SHP77 (cell line): ENCODE data around the gene PKLR.
A peak's percentile ranks its signal among the peaks of the same experiment; 100 is the strongest.
"Not testable (repeated sequence)": the region's sequence is repeated elsewhere in the genome, so short reads cannot be mapped to it uniquely, and the experiment has no call there.

ENCODE experiments used
- DNase-seq, 2 experiments: peaks; one replicate each; lab custom pipeline; 2025; lab: John Stamatoyannopoulos, UW

The PKLR gene

DNA sequence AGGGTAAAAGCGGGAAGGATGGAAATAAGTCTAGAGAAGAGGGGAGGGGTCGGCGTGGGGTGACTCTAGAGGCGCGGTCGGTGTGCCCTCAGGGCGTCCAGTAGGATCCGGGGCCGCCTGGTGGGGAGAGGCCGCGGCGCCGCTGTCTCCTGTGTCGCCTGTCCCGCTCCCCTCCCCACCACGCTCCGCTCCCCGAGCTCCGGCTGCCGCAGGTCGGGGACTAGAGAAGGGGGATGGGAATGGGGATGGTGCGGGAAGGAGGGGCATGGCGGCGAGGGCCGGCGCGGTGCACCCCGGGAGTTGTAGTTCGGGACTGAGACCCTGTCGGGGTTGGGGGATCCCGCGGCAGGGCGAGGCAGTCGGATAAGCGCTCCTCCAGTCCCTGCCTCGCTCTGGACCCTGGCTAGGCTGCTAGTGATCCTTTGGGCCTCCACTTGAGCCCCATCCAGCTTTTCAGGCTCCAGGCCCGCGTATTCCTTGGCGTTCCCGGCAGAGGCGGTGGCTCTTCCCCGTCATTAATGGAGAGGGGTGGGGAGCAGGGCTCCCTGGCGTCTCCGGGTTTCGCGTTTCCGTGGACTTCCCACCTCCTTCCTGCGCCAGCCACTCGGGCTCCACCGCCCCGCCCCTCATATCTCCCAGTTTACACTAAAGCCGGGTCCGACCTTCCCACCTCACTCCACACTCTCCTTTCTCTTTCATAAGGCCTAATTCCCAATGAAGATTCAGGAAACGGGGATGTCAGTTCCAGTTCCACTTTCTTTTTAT lies 45.8 kb downstream of the PKLR start, which contains the start of gene ENTREP3:
TSS of gene ENTREP3 (minus strand) at position 241 of the 765 bp plus-strand sequence. CDS start 606 bp downstream, outside the sequence.
- peak; percentile 91 to 96 for DNase-seq

DNA sequence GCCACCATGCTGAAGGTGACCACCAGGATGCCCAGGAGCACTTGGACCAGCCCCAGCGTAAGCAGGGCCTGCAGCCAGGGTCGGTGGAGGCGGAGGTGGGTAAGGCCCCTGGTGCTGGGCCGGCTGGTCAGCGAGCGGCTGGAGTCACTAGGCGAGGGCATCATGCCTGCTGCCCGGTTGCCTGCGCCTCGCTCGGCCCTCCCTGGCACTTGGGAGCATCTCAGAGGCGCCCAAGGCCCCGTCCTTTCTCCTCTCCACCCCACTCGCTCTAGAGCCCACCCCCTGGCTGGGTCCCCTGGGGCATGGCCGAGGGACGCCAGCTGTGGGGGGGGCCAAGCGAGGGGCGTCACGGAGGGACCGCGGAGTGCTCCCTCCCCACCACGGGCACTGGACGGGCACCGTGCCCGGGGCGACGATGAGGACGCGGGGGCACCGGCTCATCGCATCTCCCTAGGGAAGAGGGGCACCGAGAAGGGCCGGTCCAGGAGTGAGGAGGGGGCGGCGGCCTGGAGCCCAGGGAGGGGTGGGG lies 46.5 kb downstream of the PKLR start:
- peak in 1 of 2 experiments; percentile 42 for DNase-seq

DNA sequence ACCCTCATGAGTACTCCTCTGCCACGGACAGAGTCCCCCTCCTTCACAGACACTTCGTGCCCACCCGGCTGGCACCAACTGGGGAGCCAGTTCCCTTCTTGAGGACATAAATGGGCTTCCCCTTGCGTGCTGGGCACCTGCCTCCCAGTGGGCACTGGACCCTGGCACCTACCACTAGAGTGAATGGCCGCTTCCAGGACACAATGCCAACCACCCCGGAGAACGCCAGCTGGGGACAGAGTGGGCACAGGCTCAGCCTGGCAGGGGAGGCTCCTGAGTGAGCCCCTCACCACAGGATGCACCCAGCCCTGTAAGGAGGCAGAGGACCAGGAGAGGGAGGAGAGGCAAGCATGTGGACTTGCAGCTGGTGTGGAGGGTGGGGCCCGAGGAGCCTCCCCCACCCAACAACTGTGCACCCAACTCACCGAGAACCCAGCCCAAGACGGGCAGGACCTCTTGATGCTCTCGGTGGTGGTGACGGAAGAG lies 47.0 kb downstream of the PKLR start:
- no peak for DNase-seq

DNA sequence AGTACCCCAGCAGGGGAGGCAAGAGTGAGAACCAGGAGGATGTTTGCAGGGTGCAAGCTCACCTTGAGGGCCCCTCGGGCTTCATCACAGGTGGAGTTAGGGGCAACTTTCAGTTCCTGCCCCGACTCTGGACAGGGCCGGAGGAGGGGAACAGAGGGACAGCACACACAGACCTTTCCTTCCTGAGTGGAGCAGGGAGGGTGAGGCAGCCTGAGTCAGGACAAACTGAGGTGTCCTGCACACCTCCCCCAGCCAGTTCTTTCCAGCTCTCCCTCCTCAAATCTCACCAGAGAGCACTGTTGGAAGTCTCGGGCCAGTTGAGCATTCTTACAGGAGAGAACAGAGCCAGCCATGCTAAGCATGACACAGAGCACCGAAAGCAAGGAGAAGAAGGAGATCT lies 47.4 kb downstream of the PKLR start:
- no peak for DNase-seq

DNA sequence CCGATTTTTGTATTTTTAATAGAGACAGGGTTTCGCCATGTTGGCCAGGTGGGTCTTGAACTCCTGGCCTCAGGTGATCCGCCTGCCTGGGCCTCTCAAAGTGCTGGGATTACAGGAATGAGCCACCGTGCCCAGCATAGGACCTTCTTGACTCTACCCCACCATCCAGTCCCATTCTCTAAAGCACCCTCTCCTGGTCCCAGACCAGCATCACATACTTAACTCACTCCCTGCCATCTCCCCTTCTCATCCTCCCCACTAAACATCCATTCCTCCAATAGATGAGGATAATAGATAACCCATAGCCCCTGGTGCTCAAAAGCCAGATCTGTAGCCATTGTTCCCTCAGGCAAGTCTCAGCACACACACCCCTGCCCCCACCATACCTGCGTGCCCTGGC lies 48.0 kb downstream of the PKLR start:
- peak in 1 of 2 experiments; percentile 16 for DNase-seq

DNA sequence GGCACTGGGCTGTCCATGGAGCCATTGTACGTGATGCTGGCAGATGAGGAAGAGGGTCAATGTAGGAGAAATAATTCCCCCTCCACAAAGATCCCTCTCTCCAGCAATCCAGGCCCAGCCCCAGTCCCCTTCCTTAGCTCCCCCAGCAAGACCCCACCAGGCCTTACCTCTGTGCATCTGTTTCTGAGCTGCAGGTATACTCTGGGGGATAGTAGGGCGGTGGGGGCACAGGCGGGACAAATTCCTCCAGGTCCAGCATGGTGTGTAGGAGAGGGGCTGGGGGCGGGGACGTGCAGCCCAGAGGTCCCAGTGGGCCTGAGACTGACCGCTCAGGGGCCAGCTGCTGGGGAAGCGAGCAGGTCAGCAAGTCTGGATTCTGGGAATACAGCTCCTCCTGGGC lies 49.7 kb downstream of the PKLR start:
- no peak for DNase-seq

DNA sequence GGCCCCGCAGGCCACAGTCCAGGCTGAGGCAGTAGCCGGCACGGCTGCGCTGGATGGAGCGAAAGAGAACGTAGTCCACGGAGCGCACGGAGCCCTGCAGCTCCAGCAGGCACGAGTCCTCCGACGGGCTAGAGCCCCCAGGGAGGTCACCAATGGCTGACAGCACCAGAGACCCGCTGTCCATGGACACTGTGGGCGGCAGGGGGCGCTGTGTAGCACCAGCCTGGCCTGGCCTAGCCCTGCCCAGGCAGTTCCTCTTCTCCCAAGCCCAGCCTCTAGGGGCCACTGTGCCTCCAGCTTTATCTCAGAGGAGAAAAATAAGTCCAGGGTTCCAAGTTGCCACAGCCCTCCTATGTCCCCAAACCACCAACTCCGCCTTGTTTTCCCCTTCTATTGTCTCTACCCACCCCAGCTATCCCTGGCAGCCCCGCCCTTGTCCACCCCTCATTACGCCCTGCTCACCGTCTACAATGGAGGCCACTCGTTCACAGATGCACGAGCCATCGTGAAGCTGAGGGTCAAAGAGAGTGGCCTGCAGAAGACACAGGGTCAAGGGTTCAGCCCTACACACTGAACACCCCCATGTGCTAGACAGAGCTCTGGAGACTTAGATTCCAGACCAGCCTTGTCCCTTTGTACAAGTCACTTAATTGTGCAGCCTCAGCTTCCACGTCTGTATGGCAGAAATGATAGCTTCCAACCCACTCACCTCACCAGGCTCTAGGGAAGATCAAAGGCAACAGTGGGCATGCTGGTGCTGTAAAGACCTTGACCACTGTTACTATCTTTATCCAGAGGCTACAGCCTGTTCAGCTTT lies 50.4 kb downstream of the PKLR start:
- DNase-seq: peak; percentile 97 to 98

DNA sequence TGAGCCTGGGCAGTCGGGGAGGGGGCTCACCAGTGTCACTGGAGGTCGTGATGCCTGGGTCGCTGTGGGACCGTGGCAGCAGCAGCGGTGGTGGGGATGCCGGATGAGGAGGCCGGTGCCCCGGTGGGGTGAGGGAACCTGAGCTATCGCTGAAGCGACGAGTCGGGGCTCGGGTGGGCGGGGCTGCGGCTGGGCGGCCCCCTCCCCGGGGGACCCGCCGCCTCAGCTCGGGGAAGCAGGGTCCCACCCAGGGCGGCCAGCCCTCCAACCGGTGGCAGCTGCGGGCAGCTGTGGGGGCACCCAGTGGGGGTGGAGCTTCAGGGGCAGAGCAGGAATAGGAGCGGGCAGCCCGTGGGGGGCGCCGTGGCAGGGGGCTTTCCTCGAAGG lies 51.0 kb downstream of the PKLR start:
- DNase-seq: no peak

DNA sequence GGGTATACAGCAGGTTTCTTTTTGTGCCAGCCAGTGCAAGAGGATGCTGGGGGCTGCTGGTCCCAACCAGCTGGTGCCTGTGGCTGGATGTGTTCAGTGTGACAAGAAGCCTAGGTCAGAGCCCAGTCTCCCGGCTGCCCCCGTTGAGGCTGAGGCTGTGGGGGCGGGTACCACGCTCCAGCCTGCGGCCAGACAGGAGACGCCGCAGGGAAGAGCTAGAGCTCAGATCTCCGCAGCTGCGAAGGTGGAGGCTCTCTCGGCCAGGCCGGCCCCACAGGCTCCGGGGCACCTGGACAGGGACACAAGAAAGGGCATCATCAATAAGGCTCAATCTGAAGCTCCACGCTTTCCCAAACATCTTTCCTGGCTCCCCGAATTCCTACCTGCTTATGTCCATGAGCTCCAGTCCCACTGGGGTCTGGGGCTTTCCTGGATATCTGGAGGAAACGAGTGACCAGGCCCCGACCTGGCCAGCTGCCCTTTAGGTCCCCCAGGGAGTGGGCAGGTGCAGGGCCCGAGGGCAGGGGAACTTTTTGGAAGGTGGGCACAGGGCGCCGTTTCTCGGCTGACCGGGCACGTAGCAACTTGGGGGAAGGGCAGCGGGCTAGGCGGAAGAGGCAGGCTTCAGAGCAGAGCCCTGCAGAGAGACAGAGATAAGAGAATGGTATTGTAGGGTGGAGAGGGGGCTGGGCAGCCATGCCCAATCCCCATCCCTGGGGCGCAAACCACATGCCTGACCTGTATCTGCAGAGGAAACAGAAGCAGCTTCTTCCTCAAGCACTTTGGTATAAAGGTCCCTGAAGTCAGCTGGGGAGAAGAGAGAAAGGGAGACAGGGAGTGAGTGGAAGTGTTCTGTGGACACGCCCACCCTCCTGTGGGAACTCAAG lies 53.3 kb downstream of the PKLR start:
- no peak for DNase-seq

DNA sequence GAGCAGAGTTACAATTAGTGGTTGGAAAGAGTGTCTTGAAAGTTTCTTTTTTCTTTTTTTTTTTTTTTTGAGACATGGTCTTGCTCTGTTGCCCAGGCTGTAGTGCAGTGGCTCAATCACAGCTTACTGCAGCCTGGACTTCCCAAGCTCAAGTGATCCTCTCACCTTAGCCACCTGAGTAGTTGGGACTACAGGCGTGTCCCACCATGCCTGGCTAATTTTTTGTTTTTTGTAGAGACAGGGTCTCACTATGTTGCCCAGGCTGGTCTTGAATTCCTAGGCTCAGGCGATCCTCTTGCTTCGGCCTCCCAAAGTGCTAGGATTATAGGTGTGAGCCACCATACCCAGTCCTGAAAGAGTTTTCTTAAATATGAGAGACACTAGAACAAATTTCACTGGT lies 54.4 kb downstream of the PKLR start:
- not testable (repeated sequence) for DNase-seq

DNA sequence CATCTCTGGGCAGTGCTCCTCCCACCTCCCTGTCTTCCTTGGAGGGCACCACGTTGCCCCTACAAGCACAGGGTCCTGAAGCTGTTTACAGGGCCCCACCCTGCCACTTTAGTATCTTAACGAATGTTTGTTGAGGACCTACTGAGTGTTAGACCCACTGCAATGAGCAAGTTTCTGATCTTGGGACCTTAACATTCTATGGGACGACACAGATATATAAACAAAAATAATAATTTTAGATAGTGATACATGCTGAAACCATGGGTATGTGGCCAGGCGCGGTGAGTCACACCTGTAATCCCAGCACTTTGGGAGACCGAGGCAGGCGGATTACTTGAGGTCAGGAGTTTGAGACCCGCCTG lies 56.1 kb downstream of the PKLR start:
- no peak for DNase-seq

DNA sequence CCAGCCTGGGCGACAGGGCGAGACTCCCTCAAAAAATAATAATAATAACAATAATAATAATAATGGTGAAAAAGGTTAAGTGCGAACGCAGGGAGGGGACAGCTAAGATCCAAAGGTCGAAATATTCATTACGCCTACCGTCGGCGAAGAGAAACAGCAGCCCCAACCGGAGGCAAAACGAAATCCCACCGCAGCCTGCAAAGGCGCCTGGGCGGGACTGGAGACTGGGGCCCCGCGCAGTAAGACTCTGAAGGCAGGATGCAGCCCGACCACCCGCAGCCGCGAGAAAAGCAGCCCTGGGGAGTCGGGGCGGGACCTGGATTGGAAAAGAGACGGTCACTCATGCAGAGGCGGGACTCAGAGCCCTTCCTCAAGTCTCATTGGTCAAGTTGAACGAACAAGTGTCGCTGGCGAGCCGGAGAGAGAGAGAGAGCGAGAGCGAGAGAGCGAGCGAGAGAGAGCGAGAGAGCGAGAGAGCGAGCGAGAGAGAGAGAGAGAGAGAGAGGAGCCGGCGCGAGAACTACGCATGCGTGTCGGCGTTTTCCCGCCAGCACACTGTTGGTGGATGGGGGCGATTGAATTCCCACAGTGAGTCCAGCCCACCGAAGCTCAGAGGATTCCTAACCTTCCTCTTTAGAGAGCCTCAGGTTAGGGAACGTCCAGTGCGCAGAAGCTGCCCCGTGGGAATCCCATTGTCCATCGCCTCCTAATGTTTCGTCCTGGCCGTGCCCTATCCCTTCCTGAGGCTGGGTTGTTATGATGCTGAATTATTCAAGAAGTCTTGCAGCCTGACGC lies 56.7 kb downstream of the PKLR start:
- peak; percentile 100 for DNase-seq

DNA sequence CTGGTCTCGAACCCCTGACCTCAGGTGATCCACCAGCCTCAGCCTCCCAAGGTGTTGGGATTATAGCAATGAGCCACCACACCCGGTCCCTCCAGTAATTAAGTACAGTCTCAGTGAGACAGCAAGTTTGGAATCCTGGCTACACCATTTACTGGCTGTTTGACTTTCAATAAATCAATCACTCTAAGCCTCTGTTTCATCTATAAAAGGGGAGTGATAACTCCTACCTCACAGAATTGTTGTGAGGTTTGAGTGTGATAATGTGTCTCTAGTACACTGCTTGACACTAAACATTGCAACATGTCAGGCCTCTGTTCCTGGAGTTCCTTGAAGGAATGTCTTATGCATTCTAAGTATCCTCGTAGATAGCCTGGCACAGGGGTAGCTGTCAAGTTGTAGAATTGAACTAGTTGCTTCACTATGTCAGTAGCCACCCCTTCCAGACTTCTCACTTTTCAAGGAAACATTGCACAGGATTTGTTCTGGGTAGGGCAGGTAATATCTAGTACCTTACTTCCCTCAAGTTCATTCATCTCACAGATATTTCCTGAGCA lies 58.4 kb downstream of the PKLR start:
- no peak for DNase-seq

DNA sequence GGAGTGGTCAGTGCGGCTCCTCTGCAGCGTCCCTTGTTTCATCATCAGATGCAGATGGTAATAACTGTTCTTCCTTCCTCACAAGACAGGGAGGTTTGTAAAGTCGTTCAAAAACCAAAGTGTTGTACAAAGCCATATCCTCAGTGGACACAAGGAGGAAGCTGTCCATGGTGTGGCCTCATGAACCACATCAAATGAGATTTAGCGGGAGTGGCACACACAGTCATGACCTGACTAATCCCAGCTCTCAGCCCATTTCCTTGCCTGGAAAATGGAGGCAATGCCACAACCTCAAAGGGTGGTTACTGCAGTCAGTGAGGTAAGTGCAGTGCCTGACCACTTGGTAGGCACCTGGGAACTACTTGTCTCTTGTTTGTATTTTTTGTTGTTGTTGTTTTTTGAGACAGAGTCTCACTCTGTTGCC lies 59.4 kb downstream of the PKLR start:
- DNase-seq: no peak

DNA sequence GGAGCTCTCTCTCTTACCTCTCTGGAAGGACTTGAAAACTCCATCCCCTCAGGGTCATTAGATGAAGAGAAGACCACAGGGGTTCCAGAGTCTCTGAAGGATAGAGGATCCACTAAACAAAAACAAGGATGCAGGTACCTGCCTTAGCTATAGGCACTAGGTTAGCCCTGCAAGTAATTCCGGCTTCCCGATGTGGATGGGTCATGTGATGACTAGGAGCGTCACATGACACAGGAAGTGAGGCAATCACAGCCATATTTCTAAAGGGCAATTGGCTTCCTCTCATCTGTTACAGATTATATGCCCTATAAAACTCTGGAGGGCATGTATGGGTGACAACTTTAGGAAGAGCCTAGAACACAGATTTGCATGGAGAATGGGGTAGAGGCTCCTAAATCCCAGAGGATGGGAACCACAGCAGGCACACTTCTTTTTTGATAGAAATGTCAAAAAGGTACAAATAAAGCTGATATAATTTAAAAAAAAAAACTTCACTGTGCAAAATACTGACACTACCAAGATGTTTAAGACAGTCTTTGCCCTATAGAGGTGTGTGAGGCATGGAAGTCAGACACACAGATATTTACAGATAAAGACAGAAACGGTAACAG lies 60.1 kb downstream of the PKLR start:
- DNase-seq: peak; percentile 93 to 94
